NCI-H146 (cell line): ENCODE data around the gene LRRC10B.
A peak's percentile ranks its signal among the peaks of the same experiment; 100 is the strongest.

Source experiments
- DNase-seq: peaks from one replicate; lab custom pipeline; 2025; lab: John Stamatoyannopoulos, UW

Gene LRRC10B

GRCh38 chr11:61531044-61531443 lies 22.5 kb downstream of the LRRC10B start:
- DNase-seq = no peak

DNA sequence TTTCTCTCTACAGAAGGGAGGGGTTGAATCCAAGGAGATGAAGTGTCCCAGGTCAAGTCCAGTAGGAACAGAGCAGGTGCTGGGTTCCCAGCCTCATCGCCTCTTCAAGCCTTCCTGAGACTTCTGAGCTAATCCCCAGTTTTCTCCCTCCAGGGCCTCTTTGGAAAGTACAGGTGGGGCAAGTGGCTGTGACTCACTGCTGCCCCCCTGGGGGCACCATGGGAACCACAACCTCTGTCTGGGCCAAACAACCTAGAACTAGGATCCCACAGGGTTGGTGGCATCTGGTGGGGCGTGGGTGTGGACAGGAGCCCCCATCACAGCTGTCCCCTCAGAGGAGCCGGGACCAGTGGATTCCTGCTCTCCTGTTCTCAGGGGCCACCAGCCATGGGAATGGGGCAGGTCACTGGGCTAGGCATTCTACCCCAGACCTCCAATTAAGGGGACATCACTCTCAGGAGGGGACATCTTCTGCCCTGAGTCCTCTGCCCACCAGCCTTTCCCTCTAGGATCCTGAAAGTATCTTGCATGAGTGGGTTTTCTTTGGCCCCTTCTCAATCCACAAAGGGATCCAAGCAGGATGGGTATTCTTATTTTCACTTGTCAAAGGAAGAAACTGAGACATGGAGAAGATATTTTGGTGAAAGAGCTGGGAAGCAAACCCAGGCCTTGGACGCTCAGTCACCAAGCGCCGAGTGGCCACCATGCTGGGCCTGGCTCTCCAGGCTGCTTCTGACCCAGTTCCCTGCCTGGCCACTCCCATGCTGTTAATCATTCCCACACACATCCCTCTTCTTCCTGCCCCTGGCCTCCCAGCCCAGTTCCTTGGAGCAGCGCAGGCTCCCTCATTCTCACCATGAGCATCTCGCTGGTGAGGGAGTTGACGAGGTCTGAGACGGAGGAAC lies 23.8 kb downstream of the LRRC10B start:
- peak; percentile 58 for DNase-seq

DNA sequence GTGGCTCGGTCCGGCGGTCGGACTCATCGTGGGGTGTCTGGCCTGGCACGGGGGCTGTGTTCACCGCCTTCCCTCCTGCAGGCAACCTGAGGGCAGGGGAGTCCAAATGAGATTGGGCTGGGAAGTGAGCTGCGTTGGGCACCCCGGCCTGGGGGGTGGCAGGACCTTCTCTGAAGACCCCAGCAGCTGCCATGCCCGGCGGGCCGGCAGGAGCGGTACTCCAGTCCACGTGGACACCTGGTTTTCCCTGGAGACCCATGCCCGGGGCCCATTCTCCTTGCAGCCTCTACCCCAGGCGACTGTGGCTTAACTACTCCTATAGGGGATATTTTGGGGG lies 24.5 kb downstream of the LRRC10B start:
- DNase-seq = no peak

DNA sequence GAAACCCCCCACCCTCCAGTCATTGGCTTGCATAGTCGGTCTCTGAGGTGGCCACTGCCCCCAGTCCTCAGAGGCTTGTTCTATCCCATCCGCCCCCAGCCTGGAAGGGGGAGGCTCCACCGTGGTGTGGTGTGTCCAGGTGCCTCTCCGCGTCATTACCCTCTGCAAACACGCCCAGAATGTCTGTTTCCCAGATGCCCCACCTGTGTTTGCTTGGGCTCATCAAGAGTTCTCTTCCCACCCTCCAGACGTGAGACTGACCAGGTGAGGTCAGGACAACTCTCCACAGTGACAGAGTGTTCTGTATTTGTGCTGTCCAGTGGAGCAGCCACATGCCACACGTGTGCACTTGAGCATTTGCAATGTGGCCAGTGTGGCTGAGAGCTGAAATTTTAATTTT lies 24.9 kb downstream of the LRRC10B start:
- DNase-seq = peak; percentile 95

DNA sequence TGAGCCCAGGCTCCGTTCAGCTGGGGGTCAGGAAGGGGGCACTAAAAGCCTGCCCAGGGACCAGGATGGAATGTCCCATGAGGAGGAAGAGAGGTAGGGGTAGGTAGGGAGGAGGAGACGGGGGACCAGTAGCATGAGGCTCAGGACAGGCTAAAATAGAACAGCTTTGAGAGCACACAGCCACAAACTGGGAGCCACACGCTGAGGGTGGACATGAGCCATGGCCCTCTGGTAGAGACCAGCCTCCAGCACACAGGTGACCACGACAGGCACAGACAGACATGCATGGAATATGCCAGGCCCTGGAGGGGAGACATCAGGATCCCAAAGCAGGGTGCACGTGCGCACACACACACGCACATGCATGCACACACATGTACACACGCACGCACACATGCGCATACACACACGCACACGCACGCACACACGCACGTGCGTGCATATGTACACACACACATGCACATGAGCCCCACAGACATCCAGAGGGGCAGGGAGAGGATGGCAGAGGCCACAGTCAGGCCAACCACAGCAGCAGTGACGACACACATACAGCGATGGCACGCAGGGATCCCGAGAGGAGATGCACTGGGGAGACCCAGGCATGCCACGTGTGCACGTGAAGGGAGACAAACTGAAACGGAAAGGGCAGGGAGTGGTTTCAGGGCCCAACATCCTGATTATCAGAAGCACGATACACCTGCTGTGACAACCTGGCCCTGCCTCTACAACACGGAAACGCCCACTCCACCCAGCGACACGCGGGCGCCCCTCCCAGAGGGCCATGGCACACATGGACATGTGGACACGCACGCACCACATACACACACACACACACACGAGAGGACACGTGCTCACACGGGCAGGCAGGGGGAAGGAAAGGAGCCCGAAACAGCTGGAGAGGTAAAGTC lies 25.7 kb downstream of the LRRC10B start:
- no peak for DNase-seq

DNA sequence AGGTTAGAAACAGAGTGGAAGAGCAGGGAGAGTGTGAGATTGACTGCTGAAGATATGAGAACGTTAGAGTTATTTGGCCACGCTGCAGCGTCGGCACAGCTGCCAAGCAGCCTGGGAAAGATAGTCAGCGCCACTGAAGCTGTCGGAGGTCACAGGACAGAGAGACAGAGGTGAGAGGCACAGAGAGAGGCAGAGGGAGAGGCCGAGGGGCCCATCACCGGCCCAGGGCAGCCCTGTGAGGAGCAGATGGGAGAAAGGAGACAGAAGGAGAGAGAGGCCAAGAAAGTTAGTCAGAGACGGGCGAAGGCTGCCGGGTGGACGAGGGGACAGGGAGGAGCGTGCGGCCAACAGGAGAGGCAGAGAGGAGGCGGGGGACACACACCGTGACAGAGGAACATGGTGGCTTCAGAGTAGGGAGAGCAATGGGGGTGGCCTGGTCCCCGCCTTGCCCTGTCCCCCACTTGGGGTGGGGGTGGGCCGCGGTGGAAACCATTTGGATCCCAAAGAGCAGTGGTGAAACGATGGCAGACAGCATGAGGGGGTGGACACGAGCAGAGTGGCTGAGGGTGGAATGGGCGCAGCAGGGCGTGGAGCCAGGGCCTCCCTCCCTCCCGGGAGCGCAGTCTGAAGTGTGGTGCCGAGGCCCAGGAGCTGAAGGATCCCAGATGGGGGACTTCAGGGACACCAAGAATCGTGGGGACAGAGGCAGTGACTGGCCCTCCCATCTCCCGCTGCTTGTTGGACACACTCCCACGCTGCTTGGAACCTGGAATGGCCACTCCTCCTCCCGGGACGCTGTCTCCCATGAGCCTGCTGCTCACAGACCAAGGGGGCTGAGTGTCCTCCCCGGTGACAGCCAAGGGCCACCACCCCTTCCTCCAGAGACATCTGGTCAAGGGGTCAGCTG lies 26.6 kb downstream of the LRRC10B start:
- DNase-seq = no peak

- no peak for DNase-seq
Observed at GRCh38 chr11:61535998-61536675, 27.6 kb downstream of the LRRC10B start.

DNA sequence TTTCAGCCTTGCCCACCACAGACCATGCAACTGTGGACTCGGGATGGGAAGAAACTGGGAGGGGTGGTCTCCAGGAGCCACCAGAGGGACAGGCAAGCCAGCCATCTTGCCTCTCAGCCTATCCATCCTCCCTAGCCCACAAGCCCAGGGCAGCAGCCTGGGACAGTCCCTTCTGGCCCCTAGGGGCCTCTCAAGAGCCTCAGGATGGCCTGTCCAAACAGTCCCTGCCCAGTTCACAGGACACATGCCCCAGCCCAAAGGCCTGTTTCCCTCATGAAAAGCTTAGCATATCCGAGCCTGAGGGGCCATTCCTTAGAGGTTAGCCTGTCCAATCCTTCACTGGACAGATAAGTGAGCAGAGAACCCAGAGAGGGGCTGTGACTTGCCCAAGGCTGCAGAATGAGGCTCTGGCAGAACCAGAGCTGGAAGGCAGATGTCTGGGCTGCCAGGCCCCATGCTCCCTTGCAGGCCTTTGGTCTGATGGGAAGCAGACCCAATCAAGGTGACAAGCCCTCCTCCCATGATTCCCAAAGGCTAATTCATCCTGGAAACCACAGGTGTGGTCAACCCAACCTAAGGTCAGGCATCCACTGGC lies 28.2 kb downstream of the LRRC10B start:
- DNase-seq = no peak

GRCh38 chr11:61537326-61537725 lies 28.8 kb downstream of the LRRC10B start:
- no peak for DNase-seq

DNA sequence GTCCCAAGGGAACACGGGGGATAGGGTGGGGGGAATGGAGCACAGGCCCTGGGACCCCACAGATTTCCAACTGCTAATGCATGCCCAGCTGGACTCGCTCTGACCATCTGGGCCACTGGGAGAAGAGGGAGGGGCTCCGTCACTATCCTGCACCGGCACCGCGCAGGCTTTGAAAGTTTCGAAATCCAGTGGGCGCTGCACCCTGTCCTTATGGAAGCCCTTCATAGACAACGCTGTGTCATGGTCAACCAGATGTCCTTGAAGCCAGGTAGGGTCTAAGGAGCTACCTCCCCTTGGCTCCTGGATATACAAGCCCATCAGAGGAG lies 30.1 kb downstream of the LRRC10B start:
- no peak for DNase-seq

- no peak for DNase-seq
Observed at GRCh38 chr11:61539006-61539405, 30.5 kb downstream of the LRRC10B start.

- DNase-seq = no peak
Observed at GRCh38 chr11:61539831-61540357, 31.3 kb downstream of the LRRC10B start.

DNA sequence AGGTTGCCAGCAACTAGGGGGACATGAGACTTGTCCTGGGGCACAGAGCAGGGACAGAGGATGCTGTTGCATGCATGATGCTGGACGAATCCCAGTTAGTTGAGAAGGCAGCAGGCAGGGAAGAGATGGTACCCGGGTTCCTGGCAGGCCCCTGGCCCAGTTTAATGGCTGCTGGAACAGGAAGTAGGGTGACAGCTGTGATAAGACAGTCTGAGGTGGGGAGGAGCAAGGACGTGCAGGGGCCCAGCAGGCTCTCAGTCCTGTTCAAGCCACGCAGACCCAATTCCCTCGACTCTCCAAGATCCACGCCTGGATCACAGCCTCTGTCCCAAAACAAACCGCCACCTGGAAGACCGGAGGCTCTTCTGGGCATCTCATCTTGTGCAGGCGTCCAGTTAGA lies 32.0 kb downstream of the LRRC10B start:
- no peak for DNase-seq

- peak; percentile 55 for DNase-seq
Observed at GRCh38 chr11:61541598-61541997, 33.0 kb downstream of the LRRC10B start.

DNA sequence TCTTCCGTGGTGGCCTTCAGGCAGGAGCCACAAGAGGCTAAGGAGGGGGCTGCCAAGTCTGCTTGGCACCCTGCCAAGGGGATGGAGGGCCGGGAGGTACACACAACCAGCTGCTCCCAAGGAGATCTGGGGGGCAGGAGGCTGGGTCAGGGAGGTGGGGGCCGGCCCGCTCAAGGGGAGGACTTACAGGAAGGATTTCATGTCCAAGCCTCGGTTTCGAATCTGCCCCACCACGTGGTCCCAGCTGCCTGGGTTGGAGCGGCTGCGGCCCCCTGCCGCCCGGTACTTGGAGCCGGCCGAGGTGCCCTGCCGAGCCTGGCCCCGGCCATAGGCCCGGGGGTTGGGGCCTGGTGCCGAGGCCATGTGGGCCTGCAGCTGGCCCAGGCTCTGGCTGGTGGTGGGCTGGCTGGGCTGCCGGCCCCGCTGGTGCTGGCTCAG lies 33.5 kb downstream of the LRRC10B start:
- DNase-seq = no peak

DNA sequence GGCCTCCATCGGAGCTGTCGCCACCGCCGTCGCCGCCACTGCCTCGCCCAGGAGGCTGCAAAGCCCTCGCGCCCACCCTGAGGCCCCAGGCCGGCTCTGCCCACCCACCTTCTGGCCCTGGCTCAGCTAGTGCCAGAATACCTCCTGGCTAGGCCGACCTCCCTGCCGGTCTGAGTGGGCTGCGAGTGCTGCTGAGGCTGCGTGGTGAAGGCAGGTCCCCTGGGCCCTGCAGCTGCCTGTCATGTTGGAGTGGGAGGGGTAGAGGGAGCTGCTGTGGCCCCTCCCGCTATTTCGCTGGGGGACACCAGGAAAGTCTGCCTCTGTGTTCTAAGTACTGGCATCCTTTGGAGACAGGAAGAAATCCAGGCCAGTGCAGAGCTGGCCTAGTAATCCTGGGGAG lies 34.2 kb downstream of the LRRC10B start:
- no peak for DNase-seq

- no peak for DNase-seq
Observed at GRCh38 chr11:61543606-61544306, 35.2 kb downstream of the LRRC10B start.

- DNase-seq = no peak
Observed at GRCh38 chr11:61544466-61544865, 35.9 kb downstream of the LRRC10B start.

DNA sequence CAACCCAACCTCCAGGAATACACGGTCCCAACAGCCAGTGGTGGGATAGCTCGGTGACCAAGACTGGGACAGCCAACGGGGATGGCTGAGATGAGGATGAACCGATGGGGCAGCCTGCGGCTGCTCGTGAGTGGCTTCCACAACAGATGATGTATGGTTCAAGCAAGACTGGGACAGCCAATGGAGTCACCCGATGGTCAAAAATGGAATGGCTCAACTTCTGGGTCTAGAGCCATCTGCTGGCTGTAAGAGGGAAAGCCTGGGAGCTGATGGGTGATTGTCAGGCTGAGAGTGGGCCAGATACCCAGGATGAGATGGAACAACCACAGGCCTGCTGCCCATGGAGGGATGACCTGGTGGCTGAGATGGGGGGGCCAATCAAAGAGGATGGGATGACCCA lies 36.8 kb downstream of the LRRC10B start:
- DNase-seq = no peak

DNA sequence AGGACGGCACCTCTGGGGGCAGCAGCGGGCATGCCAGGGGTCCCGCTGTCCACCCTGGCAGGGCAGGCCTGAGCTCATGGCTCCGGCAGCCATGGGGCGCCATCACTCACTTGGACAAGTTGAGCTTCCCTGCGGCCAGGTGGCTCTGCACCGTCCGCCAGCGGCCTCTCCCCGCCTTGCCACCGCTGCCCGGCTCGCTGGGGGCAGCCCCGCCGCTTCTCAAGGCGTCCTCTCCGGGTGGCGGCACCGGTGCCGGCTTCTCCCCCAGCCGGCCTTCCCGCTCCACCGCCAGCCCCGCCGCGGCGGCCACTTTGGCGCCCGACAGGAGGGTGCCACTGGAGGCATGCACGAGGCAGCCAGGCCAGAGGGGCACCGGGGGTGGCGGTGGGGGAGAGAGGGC lies 37.4 kb downstream of the LRRC10B start:
- DNase-seq = no peak
